A673 (cell line): ENCODE measurements around the gene TPST1. TPM values are rescaled to one million over a fixed set of nuclear protein-coding genes. Genes with fewer than 3 reads are reported as not detected.

Source experiments
- BruUV-seq: library from RNA; stranded (reverse); fragments of 400-500 nt; replicated peaks from 2 replicates; lab custom pipeline; 2021; lab: Mats Ljungman, UMichigan
- CTCF ChIA-PET: fragments of 300-600 bp; sonication (Branson Sonifier 250); formaldehyde crosslinking; loops from one replicate; lab custom pipeline; 2022; ENCODE audit warnings: antibody characterized with exemption; lab: Charles Lee
- POLR2A ChIA-PET: fragments of 300-600 bp; sonication (Branson Sonifier 250); formaldehyde crosslinking; loops from one replicate; lab custom pipeline; 2022; ENCODE audit warnings: antibody characterized with exemption; ENCODE audit not compliant: low non-redundant PET; lab: Charles Lee
- DNase-seq: peaks from one replicate; pipeline ENCODE4 v3.0.0-alpha.2; 2015; ENCODE audit warnings: low spot score
- H3K27ac ChIP-seq: fragments of 200-600 bp; sonication (generic); 2 replicates; pipeline ENCODE4 v1.5.1; 2016; ENCODE audit warnings: mixed run types, low read depth, mild to moderate bottlenecking, mixed read lengths, antibody characterized with exemption, low read length; ENCODE audit not compliant: poor library complexity, severe bottlenecking
- H3K27me3 ChIP-seq: fragments of 200-600 bp; sonication (generic); replicated peaks from 2 replicates; pipeline ENCODE4 v1.6.1; 2017; ENCODE audit warnings: mixed run types, low read depth, mild to moderate bottlenecking, mixed read lengths, antibody characterized with exemption, low read length; ENCODE audit not compliant: insufficient read depth, poor library complexity
- H3K36me3 ChIP-seq: fragments of 200-600 bp; sonication (generic); 2 replicates; pipeline ENCODE4 v1.6.1; 2016; ENCODE audit warnings: mixed run types, mild to moderate bottlenecking, mixed read lengths, antibody characterized with exemption, low read length; ENCODE audit not compliant: insufficient read depth, poor library complexity, severe bottlenecking
- H3K4me1 ChIP-seq: fragments of 200-600 bp; sonication (generic); 2 replicates; pipeline ENCODE4 v1.6.1; 2017; ENCODE audit warnings: mixed run types, mild to moderate bottlenecking, mixed read lengths, antibody characterized with exemption, low read length; ENCODE audit not compliant: insufficient read depth, poor library complexity, severe bottlenecking
- H3K4me3 ChIP-seq: fragments of 200-600 bp; sonication (generic); 2 replicates; pipeline ENCODE4 v1.5.1; 2016; ENCODE audit warnings: low read depth, mixed run types, mild to moderate bottlenecking, mixed read lengths, low read length; ENCODE audit not compliant: poor library complexity, severe bottlenecking
- H3K9me3 ChIP-seq: fragments of 200-600 bp; sonication (generic); 2 replicates; pipeline ENCODE4 v1.6.1; 2016; ENCODE audit warnings: mixed run types, low read depth, mild to moderate bottlenecking, mixed read lengths, antibody characterized with exemption, low read length; ENCODE audit not compliant: poor library complexity, severe bottlenecking
- CTCF ChIP-seq: fragments of 300-800, 200-600 bp; sonication (generic); conservative IDR thresholded peaks from 2 replicates; pipeline ENCODE4 v1.5.1; 2017; ENCODE audit warnings: low read depth, mild to moderate bottlenecking, antibody characterized with exemption, low read length, moderate library complexity, mixed read lengths
- EZH2 ChIP-seq: fragments of 200-600 bp; sonication (generic); IDR thresholded peaks from 2 replicates; pipeline ENCODE4 v1.6.1; 2017; ENCODE audit warnings: borderline replicate concordance, low read depth, mild to moderate bottlenecking, mixed read lengths, antibody characterized with exemption, low read length; ENCODE audit not compliant: poor library complexity, severe bottlenecking
- intact Hi-C: fragments of 100-400 bp; cut with micrococcal nuclease; formaldehyde crosslinking; loops from one replicate; pipeline ENCODE4 v1.10.0; 2022; ENCODE audit not compliant: unreplicated experiment
- total RNA-seq: library from RNA; stranded (reverse); gene quantifications from 2 replicates; pipeline ENCODE4 v1.2.3, GENCODE V29; 2021

TPST1 gene
- total RNA-seq, 1 experiment from 2014 or later, result 8.0 TPM

GRCh38 chr7:66207540-66207939 is 2.4 kb downstream of the TPST1 start:
- intact Hi-C loops, result no loop called here
- CTCF ChIA-PET, result no interaction called here
- POLR2A ChIA-PET, result interaction anchor here (1.1 kb wide), 1 partner anchor 12 kb away, joined by 4 read pairs; no protein-coding TSS in a partner anchor

GRCh38 chr7:66211429-66211828 is 6.3 kb downstream of the TPST1 start:
- POLR2A ChIA-PET, result no interaction called here
- TF ChIP-seq EZH2 (no peak), CTCF (no peak)
- intact Hi-C loops, result no loop called here
- CTCF ChIA-PET, result no interaction called here
- BruUV-seq, result no TSS peak
- Histone ChIP-seq H3K9me3 (no peaks in the 10 kb centered on the region), H3K27me3 (no peaks in the 10 kb centered on the region), H3K4me1 (no peaks in the 10 kb centered on the region), H3K27ac (no peak overlapping the region), H3K36me3 (no peaks in the 10 kb centered on the region), H3K4me3 (no peak overlapping the region)
- no peak for DNase-seq

More at GRCh38 chr7:66207540-66207939, 2.4 kb downstream of the TPST1 start:
- no TSS peak for BruUV-seq
- peaks cover 4% of the 10 kb centered on the region for H3K4me1 ChIP-seq
- H3K36me3 ChIP-seq, result no peaks in the 10 kb centered on the region
- no peak overlapping the region for H3K4me3 ChIP-seq
- H3K27ac ChIP-seq, result no peak overlapping the region
- H3K9me3 ChIP-seq, result no peaks in the 10 kb centered on the region
- TF ChIP-seq CTCF, result no peak
- TF ChIP-seq EZH2, result no peak
- no peaks in the 10 kb centered on the region for H3K27me3 ChIP-seq
- DNase-seq, result no peak

- no peak for TF ChIP-seq CTCF
- TF ChIP-seq EZH2, result no peak
- H3K9me3 ChIP-seq, result no peaks in the 10 kb centered on the region
- no peak overlapping the region for H3K27ac ChIP-seq
- POLR2A ChIA-PET, result no interaction called here
- no peaks in the 10 kb centered on the region for H3K36me3 ChIP-seq
- no peak for DNase-seq
- H3K4me3 ChIP-seq, result no peak overlapping the region
- H3K4me1 ChIP-seq, result no peaks in the 10 kb centered on the region
- H3K27me3 ChIP-seq, result no peaks in the 10 kb centered on the region
- CTCF ChIA-PET, result no interaction called here
- intact Hi-C loops, result no loop called here
- BruUV-seq, result no TSS peak
These were observed 8.5 kb downstream of the TPST1 start for GRCh38 chr7:66213637-66214036.
